Measurements from ENCODE around the gene GULP1. TPM values are rescaled to one million over a fixed set of nuclear protein-coding genes. Genes with fewer than 3 reads are reported as not detected.

Gene GULP1
- total and polyA plus RNA-seq, 7 donors: 3.5 to 56.1 (median 50.9) TPM

GRCh38 chr2:188394931-188395472 lies 103.3 kb downstream of the GULP1 start:
- no peak for DNase-seq
- no peak for TF ChIP-seq CTCF (IDR thresholded peaks at IDR 0.05)
- TF ChIP-seq EP300 (IDR thresholded peaks at IDR 0.05): no peak
- no peak for TF ChIP-seq POLR2A (IDR thresholded peaks at IDR 0.05)
- TF ChIP-seq POLR2AphosphoS5 (IDR thresholded peaks at IDR 0.05): no peak
- H3K9me3 ChIP-seq: no peaks in the 10 kb centered on the region
- intact Hi-C loops (cut with DNase I): no loop called here
- H3K4me1 ChIP-seq: peaks cover 0 to 6% (median 0%) of the 10 kb centered on the region in 4 donors
- H3K27me3 ChIP-seq: no peaks in the 10 kb centered on the region
- WGBS, 2 donors: 66 to 81% methylated on average over 4 of the region's 4 CpGs
- no peaks in the 10 kb centered on the region for H3K36me3 ChIP-seq
- no peak overlapping the region for H3K27ac ChIP-seq
- no peak overlapping the region for H3K4me3 ChIP-seq

DNA sequence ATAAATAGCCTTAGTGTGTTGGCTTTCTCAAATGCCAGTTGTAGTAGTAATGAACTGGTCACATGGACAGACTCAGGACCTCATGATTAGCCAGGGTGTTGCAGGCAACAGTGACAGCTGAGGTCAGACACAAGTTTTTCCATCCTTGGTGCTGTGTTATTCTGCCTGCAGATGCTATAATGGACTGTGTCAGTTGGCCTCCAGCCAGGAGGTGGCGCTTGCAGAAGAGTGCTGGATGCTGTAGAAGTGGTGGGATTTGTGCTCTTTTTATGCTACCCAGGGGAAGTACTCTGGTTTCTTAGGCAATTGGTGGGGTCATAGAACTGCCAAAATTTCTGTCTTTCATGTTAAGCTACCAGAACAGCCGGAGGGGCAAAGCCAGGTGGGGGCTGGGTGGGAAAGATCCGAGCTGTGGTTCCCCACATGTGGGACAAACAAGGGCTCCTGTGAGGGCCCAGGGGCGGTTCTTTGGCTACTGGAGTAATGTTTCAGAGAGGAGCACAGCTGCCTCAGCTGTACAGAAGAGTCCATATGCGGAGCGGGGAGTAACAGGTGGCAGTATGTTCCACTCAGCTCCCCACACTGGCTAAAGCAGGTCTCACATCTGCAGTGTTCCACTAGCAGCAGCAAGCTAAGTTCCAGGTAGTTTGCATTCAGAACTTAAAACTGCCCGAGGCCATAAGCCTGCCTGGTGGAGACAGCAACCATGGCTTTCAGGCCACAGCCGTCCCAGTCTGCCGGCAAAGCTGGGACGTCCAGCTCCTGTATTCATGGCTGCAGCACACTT lies 104.4 kb downstream of the GULP1 start:
- intact Hi-C loops (cut with DNase I): no loop called here
- Histone ChIP-seq H3K4me1 (peaks cover 0 to 6% (median 0%) of the 10 kb centered on the region in 4 donors), H3K27ac (no peak overlapping the region), H3K27me3 (no peaks in the 10 kb centered on the region), H3K36me3 (no peaks in the 10 kb centered on the region), H3K9me3 (no peaks in the 10 kb centered on the region), H3K4me3 (no peak overlapping the region)
- no peak for DNase-seq
- TF ChIP-seq EP300 (IDR thresholded peaks at IDR 0.05) (no peak), CTCF (IDR thresholded peaks at IDR 0.05) (no peak), POLR2AphosphoS5 (IDR thresholded peaks at IDR 0.05) (no peak), POLR2A (IDR thresholded peaks at IDR 0.05) (no peak)
- WGBS, 2 donors: 89 to 92% methylated on average over 10 of the region's 10 CpGs

DNA sequence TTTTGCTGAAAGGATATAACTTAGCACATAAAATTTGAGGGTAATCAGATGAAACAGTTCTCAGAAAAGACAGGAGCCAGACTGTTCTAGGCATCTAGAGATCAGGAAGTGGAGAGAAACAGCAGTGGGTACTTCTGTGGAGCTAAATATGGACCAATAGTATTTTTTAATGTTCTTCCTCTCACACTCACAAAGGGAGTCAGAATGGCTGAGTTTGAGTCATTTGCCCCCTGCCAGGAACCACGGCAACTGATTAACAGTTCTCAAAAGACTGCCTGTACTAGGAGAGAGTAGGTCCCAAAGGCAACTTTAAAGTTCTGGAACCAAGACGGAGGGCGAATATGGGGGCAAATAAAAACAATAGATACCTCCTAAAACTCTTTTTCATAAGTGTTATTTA lies 107.5 kb downstream of the GULP1 start:
- 85 to 88% methylated on average over 3 of the region's 3 CpGs for WGBS, 2 donors
- no peaks in the 10 kb centered on the region for H3K9me3 ChIP-seq
- H3K4me3 ChIP-seq: no peak overlapping the region
- intact Hi-C loops (cut with DNase I): no loop called here
- no peaks in the 10 kb centered on the region for H3K27me3 ChIP-seq
- no peak overlapping the region for H3K27ac ChIP-seq
- H3K4me1 ChIP-seq: peaks cover 0 to 6% (median 0%) of the 10 kb centered on the region in 4 donors
- no peak for TF ChIP-seq EP300 (IDR thresholded peaks at IDR 0.05)
- no peak for TF ChIP-seq CTCF (IDR thresholded peaks at IDR 0.05)
- no peak for TF ChIP-seq POLR2AphosphoS5 (IDR thresholded peaks at IDR 0.05)
- TF ChIP-seq POLR2A (IDR thresholded peaks at IDR 0.05): no peak
- no peaks in the 10 kb centered on the region for H3K36me3 ChIP-seq
- DNase-seq: no peak

- intact Hi-C loops (cut with DNase I): no loop called here
- TF ChIP-seq EP300 (IDR thresholded peaks at IDR 0.05): no peak
- Histone ChIP-seq H3K9me3 (peaks cover 0 to 2% (median 0%) of the 10 kb centered on the region in 4 donors), H3K4me1 (no peaks in the 10 kb centered on the region), H3K27ac (no peak overlapping the region), H3K4me3 (no peak overlapping the region), H3K27me3 (no peaks in the 10 kb centered on the region), H3K36me3 (no peaks in the 10 kb centered on the region)
- DNase-seq: no peak
Measured at GRCh38 chr2:188403676-188404075, 112.0 kb downstream of the GULP1 start.

- H3K27me3 ChIP-seq: no peaks in the 10 kb centered on the region
- no peaks in the 10 kb centered on the region for H3K36me3 ChIP-seq
- 75 to 85% methylated on average over 5 of the region's 5 CpGs for WGBS, 2 donors
- no peak overlapping the region for H3K27ac ChIP-seq
- H3K4me1 ChIP-seq: no peaks in the 10 kb centered on the region
- no peak for TF ChIP-seq CTCF (IDR thresholded peaks at IDR 0.05)
- no peak for TF ChIP-seq EP300 (IDR thresholded peaks at IDR 0.05)
- TF ChIP-seq POLR2A (IDR thresholded peaks at IDR 0.05): no peak
- TF ChIP-seq POLR2AphosphoS5 (IDR thresholded peaks at IDR 0.05): no peak
- no peak for DNase-seq
- peaks cover 0 to 2% (median 0%) of the 10 kb centered on the region in 4 donors for H3K9me3 ChIP-seq
- intact Hi-C loops (cut with DNase I): no loop called here
- H3K4me3 ChIP-seq: no peak overlapping the region
Measured at GRCh38 chr2:188404341-188405004, 112.8 kb downstream of the GULP1 start.
